Coronary artery (tissue), 2 donors: ENCODE measurements around the gene RAPGEF4.

Experiments
- DNase-seq: peaks from one replicate; pipeline ENCODE4 v3.0.0-alpha.2; 2017; ENCODE audit warnings: low spot score
- H3K27ac ChIP-seq, 2 donors: fragments of 200-600 bp; sonication (generic); one replicate each; pipeline ENCODE4 v1.5.1; 2016 to 2019
- H3K4me3 ChIP-seq: fragments of 200-600 bp; sonication (generic); 2 replicates; pipeline ENCODE4 v1.5.1; 2016; ENCODE audit warnings: mild to moderate bottlenecking, moderate library complexity
- TF ChIP-seq, protein P1 (sequence below): fragments of 200-600 bp; sonication (generic); IDR thresholded peaks from one replicate; pipeline ENCODE4 v1.5.1; 2019; ENCODE audit warnings: antibody characterized with exemption

Gene RAPGEF4

DNA sequence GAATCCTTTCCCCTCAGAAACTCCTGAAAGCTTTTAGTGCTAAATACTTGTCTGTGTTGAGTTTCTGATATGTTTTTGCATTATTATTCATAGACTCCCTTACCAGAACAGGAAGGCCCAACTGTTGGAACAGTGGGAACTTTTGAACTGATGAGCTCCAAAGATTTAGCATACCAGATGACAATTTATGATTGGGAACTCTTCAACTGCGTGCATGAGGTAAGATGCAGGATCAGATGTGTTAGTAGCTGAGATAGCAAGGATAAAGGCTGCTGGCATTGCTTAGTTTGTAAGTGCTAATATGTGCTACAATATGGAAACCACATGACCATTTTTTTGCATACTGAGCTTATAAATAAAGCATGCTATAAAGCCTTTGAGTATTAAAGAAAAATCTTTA lies 290.8 kb downstream of the RAPGEF4 start:
- TF ChIP-seq, protein P1, sequence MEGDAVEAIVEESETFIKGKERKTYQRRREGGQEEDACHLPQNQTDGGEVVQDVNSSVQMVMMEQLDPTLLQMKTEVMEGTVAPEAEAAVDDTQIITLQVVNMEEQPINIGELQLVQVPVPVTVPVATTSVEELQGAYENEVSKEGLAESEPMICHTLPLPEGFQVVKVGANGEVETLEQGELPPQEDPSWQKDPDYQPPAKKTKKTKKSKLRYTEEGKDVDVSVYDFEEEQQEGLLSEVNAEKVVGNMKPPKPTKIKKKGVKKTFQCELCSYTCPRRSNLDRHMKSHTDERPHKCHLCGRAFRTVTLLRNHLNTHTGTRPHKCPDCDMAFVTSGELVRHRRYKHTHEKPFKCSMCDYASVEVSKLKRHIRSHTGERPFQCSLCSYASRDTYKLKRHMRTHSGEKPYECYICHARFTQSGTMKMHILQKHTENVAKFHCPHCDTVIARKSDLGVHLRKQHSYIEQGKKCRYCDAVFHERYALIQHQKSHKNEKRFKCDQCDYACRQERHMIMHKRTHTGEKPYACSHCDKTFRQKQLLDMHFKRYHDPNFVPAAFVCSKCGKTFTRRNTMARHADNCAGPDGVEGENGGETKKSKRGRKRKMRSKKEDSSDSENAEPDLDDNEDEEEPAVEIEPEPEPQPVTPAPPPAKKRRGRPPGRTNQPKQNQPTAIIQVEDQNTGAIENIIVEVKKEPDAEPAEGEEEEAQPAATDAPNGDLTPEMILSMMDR: no peak
- H3K27ac ChIP-seq: no peak overlapping the region
- no peak overlapping the region for H3K4me3 ChIP-seq
- DNase-seq: no peak

DNA sequence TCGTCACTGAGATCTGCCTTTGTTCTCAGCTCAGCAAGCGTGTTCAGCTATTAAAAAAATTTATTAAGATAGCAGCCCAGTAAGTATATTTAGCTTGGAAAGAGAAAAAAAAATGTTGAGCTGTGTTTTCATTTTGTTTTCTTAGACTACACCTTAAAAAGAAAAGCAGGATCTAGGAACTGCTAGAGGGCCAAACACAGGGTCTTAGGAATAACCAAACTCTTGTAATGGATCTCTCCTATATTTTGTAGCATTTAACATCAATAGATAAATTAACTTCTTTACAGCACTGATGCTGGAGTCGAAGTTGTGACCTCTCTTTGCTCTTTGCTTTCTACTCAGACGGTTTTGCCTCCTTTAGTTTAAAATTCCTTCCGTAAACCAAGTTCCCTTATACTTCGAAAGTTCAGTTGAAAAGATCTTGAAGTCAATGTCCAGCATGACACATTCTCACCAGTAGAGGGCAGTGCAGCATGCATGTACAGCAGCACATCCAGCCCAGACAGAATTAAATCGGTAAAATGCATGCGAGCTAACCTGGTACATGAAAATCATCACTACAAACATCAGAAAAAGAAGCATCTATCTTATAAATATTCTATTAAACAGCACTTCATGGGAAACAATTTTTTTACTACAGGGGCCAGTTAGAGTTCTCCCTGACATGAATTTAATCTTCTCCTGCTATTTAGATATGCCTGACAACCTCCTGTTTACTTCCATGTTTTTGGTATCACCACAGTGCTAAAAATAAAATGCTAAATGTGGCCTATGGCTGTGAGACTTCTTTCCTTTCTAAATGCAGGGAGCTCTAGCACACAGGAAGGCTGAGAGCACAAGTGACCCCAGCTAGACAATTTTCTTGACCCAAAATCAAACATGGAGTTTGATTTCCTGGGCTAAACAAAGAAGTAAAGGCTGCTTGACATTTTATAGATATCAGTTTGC lies 291.8 kb downstream of the RAPGEF4 start:
- DNase-seq: peak; percentile 85
- Histone ChIP-seq H3K27ac (peak overlapping the region; percentile 51 to 82), H3K4me3 (peak overlapping the region; percentile 15)
- TF ChIP-seq, protein P1: peak; percentile 83

DNA sequence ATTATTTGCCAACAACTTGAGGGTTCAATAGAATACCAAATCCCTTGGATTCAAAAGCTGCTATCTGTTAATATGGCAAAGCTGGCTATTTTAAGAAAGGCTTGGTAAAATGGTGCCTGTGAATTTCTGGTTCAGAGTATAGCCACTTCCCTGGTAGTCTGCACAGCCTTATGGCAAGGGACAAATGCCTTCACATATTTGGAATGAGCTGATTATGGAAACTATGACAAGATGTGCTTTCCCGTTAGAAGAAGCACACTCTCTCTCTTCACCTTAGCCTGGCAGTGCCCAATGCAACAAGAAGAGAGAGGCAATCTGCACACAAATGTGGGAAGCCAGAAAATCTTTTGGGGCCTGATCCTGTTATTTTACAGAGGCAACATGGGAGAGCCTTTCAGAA lies 292.5 kb downstream of the RAPGEF4 start:
- TF ChIP-seq, protein P1: no peak
- no peak for DNase-seq
- Histone ChIP-seq H3K27ac (peak overlapping the region; percentile 51 to 82), H3K4me3 (no peak overlapping the region)

DNA sequence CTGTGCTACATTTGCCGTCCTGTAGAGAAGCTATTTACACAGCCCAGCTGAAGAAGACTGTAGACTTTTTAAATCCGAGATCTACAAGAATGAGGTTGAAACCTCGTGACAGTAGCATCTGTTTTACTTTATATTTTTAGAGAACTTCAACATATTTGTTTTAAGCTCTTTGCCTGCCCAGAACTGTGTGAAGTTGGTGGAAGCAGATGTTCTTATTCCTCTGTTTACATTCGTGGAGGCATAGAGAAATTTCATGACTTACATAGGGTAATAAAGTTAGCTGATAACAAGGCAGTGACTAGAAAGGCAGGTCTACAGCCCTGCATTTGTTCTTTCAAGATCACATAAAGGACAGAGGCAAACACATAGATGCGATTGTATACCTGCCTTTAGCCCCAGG lies 293.0 kb downstream of the RAPGEF4 start:
- TF ChIP-seq, protein P1: no peak
- Histone ChIP-seq H3K4me3 (no peak overlapping the region), H3K27ac (peak overlapping the region; percentile 26 to 51)
- DNase-seq: no peak

DNA sequence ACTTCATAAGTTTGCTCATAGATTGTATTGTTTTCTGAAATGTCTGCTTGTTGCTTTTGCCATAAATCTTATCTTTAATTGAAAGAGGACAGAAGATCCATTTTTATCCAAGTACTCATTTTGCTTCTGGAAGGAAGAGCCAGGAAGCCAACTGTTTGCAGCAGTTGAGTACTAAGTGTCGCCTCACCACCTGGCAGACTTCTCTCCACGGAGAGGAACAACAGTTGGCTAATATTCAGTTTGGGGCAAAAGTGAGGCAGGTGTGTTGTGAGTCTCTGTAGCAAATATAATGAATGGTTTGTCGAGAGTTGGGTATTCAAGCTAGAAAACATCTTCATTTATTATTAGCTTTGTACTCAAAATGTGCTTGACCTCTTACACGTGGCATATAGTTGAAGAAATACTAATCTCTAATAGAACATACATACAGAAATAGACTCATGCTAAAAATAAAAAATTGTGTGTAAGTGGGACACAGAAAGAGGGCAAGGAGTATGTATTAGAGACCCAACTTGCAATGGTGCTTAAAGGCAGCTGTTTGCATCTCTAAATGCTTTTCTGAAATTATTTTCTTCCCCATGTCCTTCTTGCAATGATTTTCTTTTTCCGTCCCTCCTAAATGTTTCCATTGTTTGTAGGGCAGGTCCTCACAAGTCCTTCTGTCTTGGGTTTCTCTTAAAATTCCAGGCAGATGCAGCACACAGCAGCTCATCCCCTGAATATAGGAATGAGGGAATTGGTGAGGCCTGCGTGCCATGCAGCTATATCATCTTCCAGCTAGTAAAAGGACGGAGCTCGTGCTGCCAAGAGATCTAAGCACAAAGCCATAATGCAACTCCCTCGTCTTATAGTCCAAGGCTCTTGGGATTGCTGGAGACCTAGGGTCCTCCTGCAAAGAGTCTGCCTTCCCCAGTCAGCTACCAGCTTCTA lies 295.2 kb downstream of the RAPGEF4 start:
- H3K27ac ChIP-seq: no peak overlapping the region
- TF ChIP-seq, protein P1: no peak
- no peak overlapping the region for H3K4me3 ChIP-seq
- no peak for DNase-seq

DNA sequence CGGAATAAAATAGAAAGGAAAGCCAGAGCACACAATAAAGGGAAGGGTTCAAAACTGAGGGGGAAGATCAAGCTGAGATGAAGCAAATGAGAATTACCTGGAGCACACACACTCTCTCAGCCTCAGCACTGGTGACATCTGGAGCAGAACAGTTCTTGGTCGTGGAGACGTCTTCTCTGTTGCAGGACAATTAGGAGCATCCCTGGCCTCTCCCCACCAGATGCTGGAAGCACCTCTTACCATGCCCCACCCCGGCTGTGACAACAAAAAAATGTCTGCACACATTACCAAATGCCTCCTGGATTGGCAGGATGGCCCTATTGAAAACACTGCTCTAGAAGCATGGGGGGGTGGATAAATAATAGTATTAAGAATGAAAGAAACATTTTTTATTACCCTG lies 296.4 kb downstream of the RAPGEF4 start:
- DNase-seq: no peak
- Histone ChIP-seq H3K4me3 (no peak overlapping the region), H3K27ac (no peak overlapping the region)
- TF ChIP-seq, protein P1: no peak
